ENCODE results near the gene ERC2.

Gene ERC2

GRCh38 chr3:56248021-56248420 lies 220.2 kb downstream of the ERC2 start:
- H3K36me3 ChIP-seq (ENCODE audit: insufficient read depth, low read length), result no peaks in the 10 kb centered on the region
- H3K4me2 ChIP-seq (ENCODE audit: low read length), result no peak overlapping the region
- no peaks in the 10 kb centered on the region for H3K9me3 ChIP-seq (replicated peaks; ENCODE audit: low read length)
- no peak overlapping the region for H3K9ac ChIP-seq (ENCODE audit: low read depth, low read length)
- no peaks in the 10 kb centered on the region for H3K27me3 ChIP-seq (ENCODE audit: control insufficient read depth, insufficient read depth, low read length)
- no peaks in the 10 kb centered on the region for H3K4me1 ChIP-seq (ENCODE audit: control insufficient read depth, insufficient read depth, low read length)
- H3K4me3 ChIP-seq (ENCODE audit: low read length), result no peak overlapping the region

GRCh38 chr3:56238299-56238698 lies 230.0 kb downstream of the ERC2 start:
- H3K9me3 ChIP-seq (replicated peaks; ENCODE audit: low read length), result no peaks in the 10 kb centered on the region
- H3K4me3 ChIP-seq (ENCODE audit: low read length), result no peak overlapping the region
- no peak overlapping the region for H3K4me2 ChIP-seq (ENCODE audit: low read length)
- H3K9ac ChIP-seq (ENCODE audit: low read depth, low read length), result no peak overlapping the region
- H3K36me3 ChIP-seq (ENCODE audit: insufficient read depth, low read length), result no peaks in the 10 kb centered on the region
- H3K27me3 ChIP-seq (ENCODE audit: control insufficient read depth, insufficient read depth, low read length), result no peaks in the 10 kb centered on the region
- H3K4me1 ChIP-seq (ENCODE audit: control insufficient read depth, insufficient read depth, low read length), result no peaks in the 10 kb centered on the region

- no peaks in the 10 kb centered on the region for H3K27me3 ChIP-seq (ENCODE audit: control insufficient read depth, insufficient read depth, low read length)
- H3K4me1 ChIP-seq (ENCODE audit: control insufficient read depth, insufficient read depth, low read length), result no peaks in the 10 kb centered on the region
- H3K9me3 ChIP-seq (replicated peaks; ENCODE audit: low read length), result no peaks in the 10 kb centered on the region
- no peak overlapping the region for H3K9ac ChIP-seq (ENCODE audit: low read depth, low read length)
- no peak overlapping the region for H3K4me2 ChIP-seq (ENCODE audit: low read length)
- H3K36me3 ChIP-seq (ENCODE audit: insufficient read depth, low read length), result no peaks in the 10 kb centered on the region
- no peak overlapping the region for H3K4me3 ChIP-seq (ENCODE audit: low read length)
Observed at GRCh38 chr3:56233742-56234141, 234.5 kb downstream of the ERC2 start.

- Histone ChIP-seq H3K27me3 (ENCODE audit: control insufficient read depth, insufficient read depth, low read length) (no peaks in the 10 kb centered on the region), H3K4me2 (ENCODE audit: low read length) (no peak overlapping the region), H3K9me3 (replicated peaks; ENCODE audit: low read length) (no peaks in the 10 kb centered on the region), H3K4me1 (ENCODE audit: control insufficient read depth, insufficient read depth, low read length) (no peaks in the 10 kb centered on the region), H3K4me3 (ENCODE audit: low read length) (no peak overlapping the region), H3K36me3 (ENCODE audit: insufficient read depth, low read length) (no peaks in the 10 kb centered on the region), H3K9ac (ENCODE audit: low read depth, low read length) (no peak overlapping the region)
Observed at GRCh38 chr3:56229311-56229710, 239.0 kb downstream of the ERC2 start.

- H3K4me2 ChIP-seq (ENCODE audit: low read length), result no peak overlapping the region
- no peaks in the 10 kb centered on the region for H3K27me3 ChIP-seq (ENCODE audit: control insufficient read depth, insufficient read depth, low read length)
- no peaks in the 10 kb centered on the region for H3K36me3 ChIP-seq (ENCODE audit: insufficient read depth, low read length)
- no peaks in the 10 kb centered on the region for H3K9me3 ChIP-seq (replicated peaks; ENCODE audit: low read length)
- H3K4me3 ChIP-seq (ENCODE audit: low read length), result no peak overlapping the region
- no peak overlapping the region for H3K9ac ChIP-seq (ENCODE audit: low read depth, low read length)
- no peaks in the 10 kb centered on the region for H3K4me1 ChIP-seq (ENCODE audit: control insufficient read depth, insufficient read depth, low read length)
Observed at GRCh38 chr3:56222866-56223265, 245.4 kb downstream of the ERC2 start.

GRCh38 chr3:56219894-56220805 lies 248.1 kb downstream of the ERC2 start:
- Histone ChIP-seq H3K36me3 (ENCODE audit: insufficient read depth, low read length) (no peaks in the 10 kb centered on the region), H3K27me3 (ENCODE audit: control insufficient read depth, insufficient read depth, low read length) (no peaks in the 10 kb centered on the region), H3K9me3 (replicated peaks; ENCODE audit: low read length) (no peaks in the 10 kb centered on the region), H3K4me2 (ENCODE audit: low read length) (no peak overlapping the region), H3K4me3 (ENCODE audit: low read length) (no peak overlapping the region), H3K4me1 (ENCODE audit: control insufficient read depth, insufficient read depth, low read length) (no peaks in the 10 kb centered on the region), H3K9ac (ENCODE audit: low read depth, low read length) (no peak overlapping the region)

GRCh38 chr3:56209982-56210751 lies 258.1 kb downstream of the ERC2 start:
- Histone ChIP-seq H3K36me3 (ENCODE audit: insufficient read depth, low read length) (no peaks in the 10 kb centered on the region), H3K9ac (ENCODE audit: low read depth, low read length) (no peak overlapping the region), H3K9me3 (replicated peaks; ENCODE audit: low read length) (no peaks in the 10 kb centered on the region), H3K4me3 (ENCODE audit: low read length) (no peak overlapping the region), H3K4me1 (ENCODE audit: control insufficient read depth, insufficient read depth, low read length) (no peaks in the 10 kb centered on the region), H3K4me2 (ENCODE audit: low read length) (no peak overlapping the region), H3K27me3 (ENCODE audit: control insufficient read depth, insufficient read depth, low read length) (no peaks in the 10 kb centered on the region)

GRCh38 chr3:56207922-56208321 lies 260.3 kb downstream of the ERC2 start:
- Histone ChIP-seq H3K27me3 (ENCODE audit: control insufficient read depth, insufficient read depth, low read length) (no peaks in the 10 kb centered on the region), H3K4me3 (ENCODE audit: low read length) (no peak overlapping the region), H3K36me3 (ENCODE audit: insufficient read depth, low read length) (no peaks in the 10 kb centered on the region), H3K9ac (ENCODE audit: low read depth, low read length) (no peak overlapping the region), H3K9me3 (replicated peaks; ENCODE audit: low read length) (no peaks in the 10 kb centered on the region), H3K4me1 (ENCODE audit: control insufficient read depth, insufficient read depth, low read length) (no peaks in the 10 kb centered on the region), H3K4me2 (ENCODE audit: low read length) (no peak overlapping the region)

GRCh38 chr3:56205406-56205805 lies 262.9 kb downstream of the ERC2 start:
- Histone ChIP-seq H3K9me3 (replicated peaks; ENCODE audit: low read length) (no peaks in the 10 kb centered on the region), H3K4me1 (ENCODE audit: control insufficient read depth, insufficient read depth, low read length) (no peaks in the 10 kb centered on the region), H3K9ac (ENCODE audit: low read depth, low read length) (no peak overlapping the region), H3K36me3 (ENCODE audit: insufficient read depth, low read length) (no peaks in the 10 kb centered on the region), H3K4me3 (ENCODE audit: low read length) (no peak overlapping the region), H3K4me2 (ENCODE audit: low read length) (no peak overlapping the region), H3K27me3 (ENCODE audit: control insufficient read depth, insufficient read depth, low read length) (no peaks in the 10 kb centered on the region)

- Histone ChIP-seq H3K9ac (ENCODE audit: low read depth, low read length) (no peak overlapping the region), H3K4me3 (ENCODE audit: low read length) (no peak overlapping the region), H3K4me1 (ENCODE audit: control insufficient read depth, insufficient read depth, low read length) (no peaks in the 10 kb centered on the region), H3K9me3 (replicated peaks; ENCODE audit: low read length) (no peaks in the 10 kb centered on the region), H3K27me3 (ENCODE audit: control insufficient read depth, insufficient read depth, low read length) (no peaks in the 10 kb centered on the region), H3K4me2 (ENCODE audit: low read length) (no peak overlapping the region), H3K36me3 (ENCODE audit: insufficient read depth, low read length) (no peaks in the 10 kb centered on the region)
Observed at GRCh38 chr3:56202997-56203396, 265.3 kb downstream of the ERC2 start.

- Histone ChIP-seq H3K4me3 (ENCODE audit: low read length) (no peak overlapping the region), H3K36me3 (ENCODE audit: insufficient read depth, low read length) (no peaks in the 10 kb centered on the region)
Observed at GRCh38 chr3:56201407-56201806, 266.9 kb downstream of the ERC2 start.

More at GRCh38 chr3:56201407-56201806, 266.9 kb downstream of the ERC2 start:
- Histone ChIP-seq H3K4me2 (ENCODE audit: low read length) (no peak overlapping the region), H3K9ac (ENCODE audit: low read depth, low read length) (no peak overlapping the region), H3K4me1 (ENCODE audit: control insufficient read depth, insufficient read depth, low read length) (no peaks in the 10 kb centered on the region), H3K27me3 (ENCODE audit: control insufficient read depth, insufficient read depth, low read length) (no peaks in the 10 kb centered on the region), H3K9me3 (replicated peaks; ENCODE audit: low read length) (no peaks in the 10 kb centered on the region)
